ENCODE measurements around the gene LTN1.
"Not testable (repeated sequence)": the region's sequence is repeated elsewhere in the genome, so short reads cannot be mapped to it uniquely, and the experiment has no call there.

The LTN1 gene

DNA sequence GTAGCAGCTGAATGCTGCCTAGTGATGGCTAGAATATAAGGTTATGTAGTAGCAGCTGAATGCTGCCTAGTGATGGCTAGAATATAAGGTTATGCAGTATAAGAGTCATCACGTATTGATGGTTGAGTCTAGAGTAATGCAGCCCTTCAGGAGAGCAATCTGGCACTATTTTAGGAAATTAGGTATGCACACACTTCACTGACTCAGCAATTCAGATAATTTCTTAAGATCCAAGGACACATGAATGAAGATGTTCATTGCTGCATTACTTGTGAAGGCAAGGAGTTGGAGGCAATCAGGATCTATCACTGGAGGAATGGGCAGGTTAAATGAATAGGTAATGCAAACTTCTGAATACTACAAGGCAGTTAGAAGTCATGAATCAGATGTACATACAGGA, 13.6 kb downstream of the LTN1 start:
- DNase-seq = no peak

DNA sequence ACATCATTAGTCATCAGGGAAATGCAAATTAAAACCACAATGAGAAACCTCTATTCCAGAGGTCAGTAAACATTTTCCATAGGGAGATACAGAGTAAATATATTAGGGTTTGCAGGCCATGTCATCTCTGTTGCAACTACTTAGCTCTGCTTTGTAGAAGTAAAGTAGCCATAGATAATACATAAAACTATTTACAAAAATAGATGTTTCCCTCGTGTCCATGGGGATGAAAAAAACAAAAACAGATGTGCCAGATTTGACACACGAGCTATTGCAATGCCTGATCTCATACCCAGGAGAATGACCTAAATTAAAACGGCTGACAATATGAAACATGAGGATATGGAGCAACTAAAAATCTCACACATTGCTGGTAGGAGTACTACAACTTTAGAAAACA, 17.3 kb downstream of the LTN1 start:
- DNase-seq = no peak

DNA sequence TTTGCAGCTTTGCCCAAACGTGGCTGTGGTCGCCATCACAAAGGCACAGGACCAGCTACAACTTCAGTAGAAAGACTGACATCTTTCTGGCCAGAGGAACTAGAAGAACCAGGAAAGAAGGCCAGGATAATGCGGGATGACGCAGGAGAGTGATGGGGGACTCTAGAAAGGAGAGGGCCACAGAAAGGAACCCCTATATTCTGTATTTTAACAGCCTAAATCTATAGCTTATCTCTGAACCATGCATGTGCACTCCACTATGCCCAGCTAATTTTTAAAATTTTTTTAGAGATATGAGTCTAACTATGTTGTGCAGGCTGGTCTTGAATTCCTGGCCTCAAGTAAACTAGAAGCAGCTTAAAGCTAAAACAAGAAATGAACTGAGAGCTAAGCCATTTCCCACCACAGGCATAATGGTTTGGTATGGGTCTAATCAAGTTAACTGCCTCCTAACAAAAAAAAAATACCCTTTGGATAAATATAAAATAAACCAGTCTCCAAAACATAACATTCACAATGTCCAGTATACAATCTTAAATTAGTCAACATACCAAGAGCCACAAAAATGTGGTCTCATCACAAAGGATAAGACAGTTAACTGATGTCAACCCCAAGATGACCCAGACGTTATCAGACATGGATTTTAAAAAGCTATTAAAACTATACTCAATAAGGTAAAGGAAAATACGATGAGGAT, 18.0 kb downstream of the LTN1 start:
- DNase-seq = no peak

DNA sequence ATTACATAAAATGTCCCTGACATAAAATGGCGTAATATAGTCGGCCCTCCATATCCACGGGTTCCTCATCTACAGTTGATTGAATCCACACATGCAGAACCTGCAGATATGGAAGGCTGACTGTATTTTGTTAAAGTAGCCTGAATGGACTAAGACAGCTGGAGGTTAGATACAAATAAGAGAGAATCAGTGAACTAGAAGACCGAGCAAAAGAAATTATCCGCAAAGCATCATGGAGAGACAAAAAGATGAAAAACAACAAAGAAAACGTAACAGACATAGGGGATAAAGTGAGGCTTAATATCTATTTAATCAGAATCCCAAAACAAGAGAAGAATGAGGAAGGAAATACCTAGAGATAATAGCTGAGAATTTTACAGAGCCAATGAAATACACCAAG, 20.3 kb downstream of the LTN1 start:
- DNase-seq = no peak

DNA sequence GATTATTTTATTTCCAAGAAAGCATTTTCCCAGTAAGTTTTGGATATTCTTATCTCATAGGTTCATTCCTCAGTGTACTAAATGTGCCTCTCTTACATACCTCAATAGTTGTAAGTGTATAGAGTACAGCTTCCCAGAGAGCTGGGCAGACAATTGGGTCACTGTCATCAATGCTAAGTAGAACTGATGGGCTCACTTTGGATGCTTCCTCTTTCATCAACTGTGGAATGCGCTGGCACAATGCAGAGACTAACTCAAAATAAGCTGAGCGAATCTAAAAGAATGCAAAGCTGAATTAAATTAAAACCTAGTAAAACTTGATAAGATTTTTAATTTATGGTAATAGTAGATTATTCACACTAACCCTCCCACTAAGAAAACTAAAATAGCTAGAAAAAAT, 21.5 kb downstream of the LTN1 start:
- DNase-seq = no peak

DNA sequence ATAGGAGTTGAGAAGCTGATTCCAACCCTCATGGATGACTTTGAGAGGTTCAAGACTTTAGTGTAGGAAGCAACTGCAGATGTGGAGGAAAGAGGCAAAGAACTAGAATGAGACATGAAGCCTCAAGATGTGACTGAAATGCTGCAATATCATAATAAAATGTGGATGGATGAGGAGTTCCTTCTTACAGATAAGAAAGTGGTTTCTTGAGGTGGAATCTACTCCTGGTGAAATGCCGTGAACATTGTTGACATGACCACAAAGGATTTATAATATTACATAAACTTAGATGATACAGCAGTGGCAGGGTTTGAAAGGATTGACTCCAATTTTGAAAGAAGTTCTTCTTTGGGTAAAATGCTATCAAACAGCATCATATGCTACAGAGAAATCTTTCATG, 28.8 kb downstream of the LTN1 start:
- DNase-seq = no peak

DNA sequence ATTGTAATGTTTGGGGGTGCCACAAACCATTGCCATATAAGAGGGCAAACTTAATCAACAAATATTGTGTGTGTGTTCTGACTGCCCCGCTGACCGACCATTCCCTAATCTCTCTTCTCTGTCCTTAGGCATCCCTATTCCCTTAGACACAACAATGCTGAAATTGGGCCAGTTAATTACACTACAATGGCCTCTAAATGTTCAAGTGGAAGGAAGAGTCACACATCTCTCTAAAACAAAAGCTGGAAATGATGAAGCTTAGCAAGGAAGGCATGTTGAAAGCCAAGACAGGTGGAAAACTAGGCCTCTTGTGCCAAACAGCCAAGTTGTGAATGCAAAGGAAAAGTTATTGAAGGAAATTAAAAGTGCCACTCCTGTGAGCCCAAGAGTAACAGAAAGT, 30.2 kb downstream of the LTN1 start:
- DNase-seq = no peak

DNA sequence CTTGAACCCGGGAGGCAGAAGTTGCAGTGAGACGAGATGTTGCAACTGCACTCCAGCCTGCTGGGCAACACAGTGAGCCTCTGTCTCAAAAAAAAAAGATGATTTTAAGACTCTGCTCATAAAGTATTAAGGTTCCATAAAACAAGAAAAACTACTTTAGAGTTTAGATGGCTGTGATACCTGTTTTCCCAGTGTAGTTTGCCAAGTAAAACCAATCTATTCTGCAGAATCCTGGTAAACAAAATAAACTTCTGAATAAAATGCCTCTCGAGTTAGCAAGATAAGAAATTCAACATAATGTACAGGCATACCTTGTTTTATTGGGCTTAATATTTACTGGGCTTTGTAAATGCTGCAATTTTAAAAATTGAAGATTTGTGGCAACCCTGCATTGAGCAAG, 30.8 kb downstream of the LTN1 start:
- no peak for DNase-seq

DNA sequence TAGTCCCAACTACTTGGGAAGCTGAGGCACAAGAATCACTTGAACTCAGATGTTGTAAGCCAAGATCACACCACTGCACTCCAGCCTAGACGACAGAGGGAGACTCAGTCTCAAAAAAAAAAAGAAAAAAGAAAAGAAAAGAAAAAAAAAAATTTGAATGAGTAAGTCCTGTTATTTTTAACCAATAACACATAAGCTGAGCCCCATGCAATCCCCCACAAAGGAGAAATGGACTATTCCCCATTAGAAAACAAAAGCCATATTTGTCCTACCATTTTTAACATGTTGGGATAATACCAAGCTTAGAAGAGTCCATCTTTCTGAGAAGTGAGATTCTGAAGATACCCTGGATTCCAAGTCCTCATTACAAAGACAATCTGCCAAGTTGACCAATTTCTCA, 32.4 kb downstream of the LTN1 start:
- DNase-seq = no peak

DNA sequence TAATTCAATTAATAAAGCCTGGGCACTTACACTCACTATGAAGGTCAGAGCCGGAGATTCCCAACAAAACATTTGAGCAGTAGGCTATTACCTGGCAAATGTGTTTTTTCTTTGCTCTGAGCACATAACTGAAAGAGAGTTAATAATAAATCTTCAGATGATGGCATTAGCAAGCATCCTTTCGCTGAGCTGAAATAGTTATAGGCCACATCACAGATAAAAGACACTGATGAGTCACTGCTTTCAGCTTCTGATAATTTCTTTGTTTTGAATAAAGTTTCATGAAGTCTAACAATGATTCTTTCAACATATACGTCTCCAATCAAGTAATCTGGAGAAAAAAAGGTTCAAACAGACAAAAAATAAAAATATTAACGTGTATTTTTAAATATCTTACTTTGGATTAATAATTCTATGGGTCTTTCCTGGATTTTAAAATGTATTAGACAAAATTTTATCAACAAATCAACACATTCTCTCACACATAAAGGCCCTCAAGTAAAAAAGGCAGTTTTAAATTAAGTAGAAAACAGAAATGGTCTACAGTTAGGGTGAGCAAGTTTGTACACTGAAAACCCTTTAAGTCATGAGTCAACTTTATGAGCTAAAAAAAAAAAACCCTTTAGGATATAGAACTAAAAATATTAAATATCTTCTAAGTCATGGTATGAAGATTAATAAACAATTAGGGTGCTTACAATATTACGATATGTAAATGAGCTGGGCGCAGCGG, 33.1 kb downstream of the LTN1 start:
- no peak for DNase-seq

DNA sequence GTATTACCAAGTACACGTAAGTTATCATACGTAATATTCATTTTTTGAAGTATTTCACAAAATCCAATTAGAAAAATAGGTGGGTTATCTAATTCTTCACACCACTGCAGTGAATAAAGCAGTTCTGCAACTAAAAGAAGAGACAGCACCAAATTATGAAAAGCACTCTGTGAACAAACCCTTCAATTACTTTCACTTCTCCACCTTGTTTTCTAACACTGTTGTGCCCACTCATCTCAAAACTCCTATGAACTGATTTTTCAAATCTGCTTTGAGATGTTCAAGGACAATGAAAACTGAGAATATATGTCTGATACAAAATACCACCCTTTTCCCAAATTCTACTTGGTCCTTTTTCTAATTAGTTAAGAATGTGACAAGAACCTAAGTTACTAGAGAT, 39.4 kb downstream of the LTN1 start:
- DNase-seq = no peak

DNA sequence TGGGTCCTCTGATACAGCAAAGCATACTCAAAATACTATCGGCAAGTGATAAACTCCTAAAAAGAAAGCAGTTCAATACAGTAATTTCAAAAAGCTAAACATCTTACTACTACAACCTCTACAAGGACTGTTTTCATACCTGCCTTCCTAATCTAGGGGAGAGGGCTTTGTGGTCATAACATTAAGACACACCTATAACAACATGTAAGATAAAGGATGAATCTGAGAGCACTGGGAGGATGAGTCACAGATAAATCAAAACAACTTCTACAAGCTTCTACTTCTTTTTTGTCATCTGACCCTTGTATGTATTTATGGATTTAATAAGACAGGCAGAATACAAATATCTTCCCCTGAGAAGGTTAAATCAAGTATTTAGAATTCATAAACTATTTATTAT, 40.0 kb downstream of the LTN1 start:
- DNase-seq = no peak

DNA sequence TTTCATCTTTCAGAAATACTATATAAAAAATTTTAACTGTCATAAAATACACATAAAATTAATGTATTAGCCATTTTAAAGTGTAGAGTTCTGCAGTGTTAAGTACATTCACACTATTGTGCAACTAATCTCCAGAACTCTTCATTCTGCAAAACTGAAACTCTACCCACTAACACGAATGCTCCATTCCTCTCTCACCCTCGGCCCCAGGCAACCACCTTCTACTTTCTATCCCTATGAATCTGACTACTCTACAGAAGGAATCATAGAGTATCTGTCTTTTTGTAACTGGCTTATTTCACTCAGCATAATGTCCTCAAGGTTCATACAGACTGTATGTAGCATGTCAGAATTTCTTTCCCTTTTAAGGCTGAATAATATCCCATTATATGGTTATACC, 43.4 kb downstream of the LTN1 start:
- DNase-seq = no peak

DNA sequence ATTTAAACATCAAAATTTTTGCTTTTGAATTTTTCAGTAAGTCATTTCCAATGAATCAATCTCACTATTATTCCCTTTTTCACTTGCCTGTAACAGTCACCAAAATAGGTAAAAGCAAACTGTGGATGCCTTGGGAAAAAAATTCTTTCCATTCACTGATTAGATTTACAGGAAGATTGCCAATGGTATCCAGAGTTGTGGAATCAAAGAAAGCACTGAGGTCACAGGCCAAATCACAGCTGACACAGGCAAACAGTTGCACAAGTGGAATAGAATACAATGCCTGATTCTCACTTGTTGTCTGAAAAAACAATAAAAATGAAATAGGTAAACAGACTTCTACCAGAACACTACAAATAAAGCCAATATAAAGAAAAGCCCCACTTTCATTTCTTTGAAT, 48.4 kb downstream of the LTN1 start:
- DNase-seq = no peak

DNA sequence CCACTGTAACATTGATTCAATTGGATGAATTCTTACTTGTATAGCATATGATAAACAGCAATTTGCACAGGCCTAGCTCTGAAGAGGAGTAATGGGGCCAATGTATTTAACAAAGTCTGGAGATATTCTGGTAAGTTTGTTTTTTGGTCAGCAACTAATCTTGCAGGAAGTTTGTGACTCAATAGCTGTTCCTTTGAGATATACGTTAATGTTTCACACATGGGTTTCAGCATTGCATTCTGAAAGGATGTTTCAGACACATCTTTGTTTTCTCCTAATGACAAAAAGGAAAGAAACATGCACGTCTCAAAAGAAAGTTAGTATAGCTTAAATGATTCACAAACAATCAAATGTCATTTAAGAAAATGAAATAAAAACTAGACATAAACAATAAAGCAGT, 49.0 kb downstream of the LTN1 start:
- no peak for DNase-seq

DNA sequence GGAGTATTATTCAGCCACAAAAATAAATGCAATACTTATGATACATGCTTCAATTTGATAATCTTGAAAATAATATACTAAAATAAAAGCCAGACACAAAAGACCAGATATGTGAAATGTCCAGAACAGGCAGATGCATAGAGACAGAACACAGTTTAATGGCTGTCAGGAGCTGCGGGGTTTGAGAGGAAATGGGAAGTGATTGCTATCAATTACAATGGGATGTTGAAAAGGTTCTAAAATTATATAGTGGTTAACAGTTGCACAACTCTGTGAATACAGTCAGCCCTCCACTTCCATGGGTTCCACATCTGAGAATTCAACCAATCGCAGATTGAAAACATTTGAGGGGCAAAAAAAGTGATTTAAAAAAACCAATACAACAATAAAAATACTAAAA, 54.0 kb downstream of the LTN1 start:
- no peak for DNase-seq

DNA sequence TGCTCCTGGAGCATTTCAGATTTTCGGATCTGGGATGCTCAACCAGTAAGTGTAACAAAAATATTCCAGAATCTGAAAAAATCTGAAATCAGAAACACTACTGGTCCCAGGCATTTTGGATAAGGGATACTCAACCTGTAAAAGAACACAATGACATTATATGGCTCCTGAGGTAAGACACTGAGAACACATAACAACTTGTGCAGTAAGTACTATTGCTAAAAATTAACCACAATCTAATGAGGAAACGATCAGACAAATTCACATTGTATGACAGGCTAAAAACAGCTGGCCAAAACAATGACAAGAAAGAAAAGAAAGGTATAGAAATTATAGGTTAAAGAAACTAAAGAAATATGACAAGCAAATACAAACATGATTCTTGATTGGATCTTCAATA, 54.9 kb downstream of the LTN1 start:
- no peak for DNase-seq

DNA sequence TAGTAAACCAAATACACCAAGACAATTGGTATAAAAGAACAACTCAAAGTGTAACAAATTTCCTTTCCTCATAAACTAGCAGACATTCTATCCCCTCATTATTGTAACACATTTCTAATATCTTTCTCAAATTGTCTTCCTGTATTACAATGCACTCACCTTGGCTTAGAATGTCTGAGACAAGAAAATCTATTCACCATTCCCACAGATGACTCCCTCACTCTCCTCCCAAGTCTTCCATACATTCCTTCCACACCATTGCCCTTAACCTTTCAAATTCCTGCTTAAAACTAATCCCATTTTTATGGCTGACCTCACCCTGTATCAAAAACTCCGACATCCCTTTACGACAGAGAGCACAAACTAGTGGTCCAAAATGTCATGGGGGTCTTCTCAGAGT, 56.0 kb downstream of the LTN1 start:
- no peak for DNase-seq

DNA sequence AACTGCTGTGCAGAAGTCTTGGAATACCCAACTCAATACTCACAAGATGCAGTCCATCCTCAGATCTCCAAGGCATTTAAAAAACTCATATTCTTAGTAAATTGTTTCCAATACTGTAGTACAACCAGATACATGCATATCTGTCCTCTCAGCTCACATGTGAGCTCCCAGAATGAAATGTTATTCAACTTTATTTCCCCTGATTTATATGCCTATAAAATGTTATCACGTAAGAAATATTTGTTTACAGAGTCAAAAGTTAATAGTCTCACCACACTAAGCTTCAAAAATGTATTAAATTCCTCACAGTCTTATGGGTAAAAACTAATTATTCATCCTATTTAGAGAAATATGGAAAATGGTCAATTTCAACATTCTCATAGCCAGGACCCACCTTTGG, 56.6 kb downstream of the LTN1 start:
- DNase-seq = no peak

DNA sequence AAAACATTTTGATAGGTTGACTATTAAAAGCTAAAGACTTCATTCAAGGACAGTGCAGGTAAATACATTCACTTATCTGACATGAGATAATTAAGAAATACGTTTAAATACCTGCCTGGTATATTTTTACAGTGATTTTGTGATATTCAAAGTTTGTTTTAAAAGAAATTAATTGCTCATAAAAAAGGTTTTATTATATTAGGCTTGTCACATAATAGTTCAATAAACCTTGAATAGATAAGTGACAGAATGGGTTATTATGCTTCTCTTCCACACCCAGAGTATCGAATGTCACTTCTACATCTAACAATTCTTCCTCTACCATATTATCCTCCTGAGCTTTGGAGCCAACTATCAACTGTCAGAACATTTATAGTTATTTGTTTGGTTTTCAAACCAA, 60.0 kb downstream of the LTN1 start:
- DNase-seq = no peak

DNA sequence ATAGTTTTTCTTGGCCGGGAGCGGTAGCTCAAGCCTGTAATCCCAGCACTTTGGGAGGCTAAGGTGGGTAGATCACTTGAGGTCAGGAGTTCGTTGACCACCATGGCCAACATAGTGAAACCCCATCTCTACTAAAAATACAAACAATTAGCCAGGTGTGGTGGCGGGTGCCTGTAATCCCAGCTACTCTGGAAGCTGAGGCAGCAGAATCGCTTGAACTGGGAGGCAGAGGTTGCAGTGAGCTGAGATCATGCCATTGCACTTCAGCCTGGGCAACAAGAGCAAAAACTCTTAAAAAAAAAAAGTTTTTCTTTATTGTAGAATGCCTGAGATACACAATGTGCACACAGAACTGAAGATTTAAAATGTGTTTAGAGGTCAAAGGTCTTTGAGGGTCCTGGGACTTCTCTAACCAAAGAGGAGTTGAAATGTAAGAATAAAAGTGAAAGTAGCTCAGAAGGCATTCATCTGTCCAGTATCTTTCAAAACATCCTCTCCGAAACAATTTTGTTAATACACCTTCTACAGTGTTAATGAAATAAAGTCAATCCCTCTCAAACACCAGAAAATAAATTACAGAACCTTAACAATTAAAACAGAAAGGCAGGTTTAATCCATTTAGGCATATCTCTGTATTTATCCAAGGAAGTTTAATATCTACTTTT, 60.8 kb downstream of the LTN1 start:
- not testable (repeated sequence) for DNase-seq

DNA sequence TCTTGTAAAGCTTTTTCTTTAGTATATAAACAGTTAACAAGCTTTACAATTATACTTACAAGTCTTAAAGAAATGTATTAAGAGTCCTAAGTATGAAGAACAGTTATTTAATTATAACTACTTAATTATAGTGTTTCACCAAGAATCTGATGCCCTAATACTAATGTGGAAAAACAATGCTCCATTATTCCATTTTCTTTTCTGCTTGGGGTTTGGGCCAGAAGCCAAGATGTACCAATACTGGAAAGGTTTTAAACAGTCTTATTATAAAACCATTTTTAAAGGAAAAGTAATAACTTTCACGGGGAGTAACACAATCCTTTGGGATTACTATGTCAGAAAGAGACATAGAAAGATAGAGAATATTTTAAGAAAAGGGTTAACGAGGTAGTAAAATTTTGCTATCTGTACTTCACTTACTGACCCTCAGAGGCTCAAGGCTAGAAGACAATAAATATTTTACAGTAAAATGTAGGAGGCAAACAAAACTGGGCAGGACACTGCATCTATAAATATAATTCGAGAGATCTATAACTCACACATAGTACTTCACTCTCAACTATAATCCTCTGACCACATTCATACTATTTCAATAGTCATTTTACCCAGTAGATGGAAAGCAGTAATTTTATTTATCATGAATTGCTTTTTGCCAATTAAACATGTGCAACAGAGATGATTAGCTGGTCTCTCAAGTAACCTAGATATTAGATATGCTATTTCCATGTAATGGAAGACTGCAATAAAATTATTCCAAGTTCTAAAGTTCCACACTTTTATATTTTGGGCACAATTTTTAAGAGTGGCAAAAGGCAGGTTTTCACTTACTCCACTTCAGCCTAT, 63.9 kb downstream of the LTN1 start:
- no peak for DNase-seq

DNA sequence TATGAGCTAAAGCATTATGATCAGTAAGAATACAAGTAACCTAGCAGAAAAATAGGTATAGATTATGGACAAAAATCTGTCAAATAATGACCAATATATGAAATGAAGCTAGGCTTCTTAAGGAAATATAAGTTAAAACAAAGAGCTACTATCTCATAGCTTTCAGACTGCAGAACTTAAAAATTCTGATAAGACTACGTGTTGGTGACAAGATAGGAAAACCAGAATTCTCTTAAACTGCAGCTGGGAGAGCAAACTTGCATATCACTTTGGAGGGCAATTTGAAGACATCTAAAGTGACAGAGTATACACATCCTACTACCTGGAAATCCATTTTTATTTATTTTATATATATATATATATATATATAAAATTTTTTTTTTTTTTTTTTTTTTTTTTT, 65.5 kb downstream of the LTN1 start:
- no peak for DNase-seq
